GM21737 (cell line): ENCODE measurements around the gene ZNF800.
"Not testable (repeated sequence)": the region's sequence is repeated elsewhere in the genome, so short reads cannot be mapped to it uniquely, and the experiment has no call there.

ENCODE experiments used
- ATAC-seq: cut with Tn5 transposase; IDR thresholded peaks from one replicate; pipeline ENCODE4 v1.9.1; 2021; ENCODE audit warnings: mild to moderate bottlenecking, moderate library complexity; ENCODE audit not compliant: unreplicated experiment

Gene ZNF800, protein sequence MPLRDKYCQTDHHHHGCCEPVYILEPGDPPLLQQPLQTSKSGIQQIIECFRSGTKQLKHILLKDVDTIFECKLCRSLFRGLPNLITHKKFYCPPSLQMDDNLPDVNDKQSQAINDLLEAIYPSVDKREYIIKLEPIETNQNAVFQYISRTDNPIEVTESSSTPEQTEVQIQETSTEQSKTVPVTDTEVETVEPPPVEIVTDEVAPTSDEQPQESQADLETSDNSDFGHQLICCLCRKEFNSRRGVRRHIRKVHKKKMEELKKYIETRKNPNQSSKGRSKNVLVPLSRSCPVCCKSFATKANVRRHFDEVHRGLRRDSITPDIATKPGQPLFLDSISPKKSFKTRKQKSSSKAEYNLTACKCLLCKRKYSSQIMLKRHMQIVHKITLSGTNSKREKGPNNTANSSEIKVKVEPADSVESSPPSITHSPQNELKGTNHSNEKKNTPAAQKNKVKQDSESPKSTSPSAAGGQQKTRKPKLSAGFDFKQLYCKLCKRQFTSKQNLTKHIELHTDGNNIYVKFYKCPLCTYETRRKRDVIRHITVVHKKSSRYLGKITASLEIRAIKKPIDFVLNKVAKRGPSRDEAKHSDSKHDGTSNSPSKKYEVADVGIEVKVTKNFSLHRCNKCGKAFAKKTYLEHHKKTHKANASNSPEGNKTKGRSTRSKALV

DNA sequence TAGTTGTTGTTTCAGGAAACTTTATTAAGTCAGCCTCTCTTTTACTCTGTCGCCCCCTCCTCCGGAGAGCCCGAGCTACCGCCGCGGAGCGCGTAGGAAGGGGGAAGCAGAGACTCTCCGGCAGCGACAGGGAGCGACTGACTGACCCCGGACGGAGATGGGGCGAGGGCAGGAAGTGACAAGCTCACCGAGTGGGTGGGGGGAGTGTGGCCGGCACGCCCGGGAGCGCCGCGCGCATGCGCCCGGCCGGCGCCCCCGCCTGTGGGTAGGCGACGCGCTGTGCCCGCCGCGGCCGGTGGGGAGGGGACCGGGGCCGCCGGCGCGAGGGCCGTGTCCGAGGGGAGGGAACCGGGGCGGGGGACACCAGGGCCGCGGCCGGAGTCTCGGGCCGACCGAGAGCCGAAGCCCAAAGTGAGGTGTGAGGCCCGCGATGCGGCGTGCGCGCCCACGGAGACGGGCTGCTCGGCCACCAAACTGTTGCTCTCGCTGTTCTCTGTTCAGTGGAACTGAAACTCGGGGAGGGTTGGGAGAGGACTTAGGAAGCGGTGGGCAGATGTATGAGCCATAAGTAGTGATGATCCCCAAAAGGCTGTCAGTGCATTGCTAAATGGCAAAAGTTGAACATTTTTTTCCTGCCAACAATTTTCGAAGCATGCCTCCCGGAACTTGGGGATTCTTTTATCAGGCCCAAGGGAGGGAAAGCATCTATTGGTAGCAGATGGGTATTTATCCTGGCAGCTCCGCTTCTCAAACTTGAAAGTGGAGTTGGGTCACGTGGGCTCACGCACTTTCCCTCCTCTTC is at the start of gene ZNF800:
TSS of gene ZNF800 (minus strand) at position 143 of the 802 bp plus-strand sequence. CDS start 1,151 bp downstream, outside the sequence.
- ATAC-seq: peak; percentile 83

DNA sequence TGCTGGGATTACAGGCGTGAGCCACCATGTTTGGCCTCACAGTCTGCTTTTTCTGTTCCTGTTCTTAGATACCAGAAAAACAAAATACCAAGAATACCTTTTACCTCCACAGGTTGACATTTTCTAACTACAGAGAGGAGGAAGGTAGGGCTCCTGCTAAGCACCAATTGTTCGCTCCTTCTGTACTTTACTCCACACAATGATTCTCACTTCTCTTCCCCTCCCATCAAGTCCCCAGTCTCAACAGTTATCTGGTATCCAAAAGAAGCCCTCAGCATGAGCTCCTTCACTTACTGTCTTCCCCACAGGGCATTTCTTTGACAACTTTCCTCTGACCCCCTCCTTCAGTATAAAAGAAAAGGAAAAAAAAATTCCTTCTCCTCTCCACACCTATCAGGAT is 47.7 kb upstream of the ZNF800 start:
- no peak for ATAC-seq

DNA sequence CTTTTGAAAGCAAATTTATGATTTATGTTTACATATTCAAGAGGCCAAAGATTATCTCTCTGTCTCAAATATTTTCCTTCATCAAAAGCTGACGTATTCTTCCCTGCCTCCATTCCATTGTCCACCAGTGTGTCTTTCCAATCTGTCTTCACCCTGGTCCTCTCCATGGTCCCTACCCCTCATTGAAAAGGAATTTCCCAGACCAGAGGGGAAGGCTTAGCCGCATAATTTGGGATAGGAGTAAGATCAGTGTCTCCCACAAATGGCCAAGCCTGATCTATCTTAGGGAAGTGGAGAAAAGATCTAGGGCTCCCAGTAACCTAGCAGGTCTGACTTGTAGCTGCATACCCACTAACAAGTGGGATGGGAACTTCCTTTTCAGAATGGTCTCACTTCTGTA is 46.3 kb upstream of the ZNF800 start:
- no peak for ATAC-seq

DNA sequence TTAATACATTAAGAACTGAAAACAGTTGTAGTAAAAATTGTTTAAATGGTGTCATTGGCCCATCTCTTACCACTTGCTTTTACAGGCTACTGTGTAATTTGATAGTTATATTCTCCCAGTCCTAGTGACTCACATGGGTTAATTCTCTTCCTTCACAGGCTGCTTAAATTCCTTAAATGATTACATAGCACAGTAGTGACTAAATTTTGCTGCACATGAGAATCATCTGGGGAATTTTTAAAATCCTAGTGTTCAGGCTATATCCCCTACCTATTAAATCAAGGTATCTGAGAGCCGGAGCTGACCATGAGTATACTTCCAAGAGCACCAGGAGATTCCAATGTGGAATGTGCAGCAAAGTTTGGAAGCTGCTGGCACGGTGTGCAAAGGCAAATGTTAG is 45.3 kb upstream of the ZNF800 start:
- no peak for ATAC-seq

DNA sequence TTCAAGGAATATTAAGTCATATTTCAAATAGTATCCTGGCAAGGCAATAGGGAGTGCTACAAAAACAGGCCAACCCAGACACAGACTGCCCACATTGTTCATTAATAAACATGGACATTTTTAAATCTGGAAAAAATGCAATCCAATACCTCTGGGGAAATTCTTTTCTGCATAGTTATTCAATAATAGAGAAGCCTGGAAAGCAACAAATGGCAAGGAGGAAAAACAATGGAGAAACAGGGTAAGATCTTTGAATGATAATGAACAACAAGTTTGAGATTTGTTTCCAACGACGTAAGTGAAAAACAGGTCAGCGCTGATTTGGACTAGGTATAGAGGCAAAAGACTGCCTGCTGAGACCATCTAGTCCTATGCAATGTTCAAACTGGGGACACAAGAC is 44.7 kb upstream of the ZNF800 start:
- no peak for ATAC-seq

DNA sequence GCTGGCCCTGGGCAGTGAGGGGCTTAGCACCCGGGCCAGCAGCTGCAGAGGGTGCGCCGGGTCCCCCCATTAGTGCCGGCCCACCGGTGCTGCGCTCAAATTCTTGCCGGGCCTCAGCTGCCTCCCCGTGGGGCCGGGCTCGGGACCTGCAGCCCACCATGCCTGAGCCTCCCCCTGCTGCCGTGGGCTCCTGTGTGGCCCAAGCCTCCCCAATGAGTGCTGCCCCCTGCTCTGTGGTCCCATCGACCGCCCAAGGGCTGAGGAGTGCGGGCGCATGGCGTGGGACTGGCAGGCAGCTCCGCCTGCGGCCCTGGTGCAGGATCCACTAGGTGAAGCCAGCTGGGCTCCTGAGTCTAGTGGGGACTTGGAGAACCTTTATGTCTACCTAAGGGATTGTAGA is 36.8 kb upstream of the ZNF800 start:
- ATAC-seq: not testable (repeated sequence)

DNA sequence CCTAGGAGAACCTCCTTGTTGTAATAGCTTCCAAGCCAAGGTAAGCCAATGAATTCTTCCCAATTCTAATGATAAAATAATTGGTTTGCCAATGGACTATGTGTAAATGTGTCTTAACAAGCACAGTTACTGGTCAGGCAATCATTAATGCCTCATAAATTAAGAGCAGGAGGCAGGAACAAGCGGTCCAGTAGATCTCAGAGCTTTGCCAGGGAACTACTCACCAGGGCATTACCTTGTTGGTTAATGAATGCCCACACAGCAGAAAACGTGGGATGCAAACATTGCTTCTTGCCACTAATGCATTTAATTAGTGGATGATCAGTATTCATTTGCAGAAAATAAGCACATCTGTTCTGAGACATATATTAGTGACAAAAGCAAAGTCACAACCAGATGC is 26.7 kb upstream of the ZNF800 start:
- no peak for ATAC-seq

DNA sequence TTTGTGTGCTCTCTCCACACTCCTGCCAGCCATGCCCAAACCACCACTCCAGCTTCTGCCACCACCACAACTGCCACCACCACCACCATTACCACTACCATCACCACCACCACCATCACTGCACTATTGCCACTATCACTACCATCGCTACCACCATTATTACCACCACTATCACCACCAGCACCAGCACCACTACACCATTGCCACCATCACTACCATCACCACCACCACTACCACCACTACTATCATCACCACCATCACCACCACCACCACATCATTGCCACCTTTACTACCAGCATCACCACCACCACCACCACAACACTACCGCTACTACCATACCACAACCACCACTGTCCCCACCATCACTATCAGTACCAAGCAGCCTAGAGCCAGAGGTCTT is 26.0 kb upstream of the ZNF800 start:
- ATAC-seq: no peak

DNA sequence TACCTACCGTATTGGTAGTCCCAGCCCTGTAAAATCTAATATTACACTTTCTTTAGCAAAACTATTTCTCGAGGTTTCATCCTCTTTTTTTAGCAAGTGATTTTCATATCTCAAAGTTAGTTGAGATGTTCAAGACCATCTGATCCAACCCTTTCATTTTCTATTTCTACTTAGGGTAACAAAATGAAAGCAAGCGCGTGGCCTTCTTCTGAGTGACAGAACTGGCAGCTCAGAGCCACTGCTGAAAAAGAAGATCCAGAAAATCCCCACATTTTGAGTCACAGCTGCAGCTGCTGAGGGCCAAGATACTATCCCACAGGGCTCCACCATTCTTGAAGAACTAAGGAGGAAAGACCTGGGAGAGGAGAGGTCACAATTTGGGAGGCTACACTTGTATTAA is 24.8 kb upstream of the ZNF800 start:
- ATAC-seq: peak; percentile 76

DNA sequence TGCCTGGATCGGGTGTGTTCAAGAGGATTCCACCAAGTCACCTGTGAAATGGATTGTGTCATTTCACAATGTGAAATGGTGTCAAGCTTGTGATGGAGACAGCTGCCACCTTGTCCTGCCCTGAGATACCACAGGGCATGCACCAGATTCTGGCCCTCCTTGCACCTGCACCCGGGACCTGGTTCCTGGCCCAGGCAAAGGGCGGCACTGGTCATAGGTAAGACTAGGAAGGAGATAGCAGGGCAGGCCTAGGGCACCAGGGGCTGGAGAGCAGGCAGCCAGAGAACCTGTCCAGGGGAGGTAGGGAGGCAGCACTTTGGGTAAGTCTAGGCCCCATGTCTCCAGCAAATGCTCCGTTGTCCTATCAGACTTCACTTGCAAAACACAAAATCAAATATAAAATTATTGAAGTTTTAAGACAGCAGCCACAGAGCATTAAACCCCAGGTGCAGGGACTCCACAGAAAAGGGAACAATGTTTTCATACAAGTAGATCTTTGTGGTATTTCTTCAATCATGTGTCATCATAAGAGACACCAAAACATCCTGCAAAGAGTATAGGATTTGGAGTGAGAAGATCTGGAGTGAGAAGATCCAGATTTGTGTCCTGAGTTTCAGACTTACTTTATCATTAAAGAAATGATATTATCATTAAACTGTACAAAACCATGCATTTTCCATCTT is 22.7 kb upstream of the ZNF800 start:
- no peak for ATAC-seq

DNA sequence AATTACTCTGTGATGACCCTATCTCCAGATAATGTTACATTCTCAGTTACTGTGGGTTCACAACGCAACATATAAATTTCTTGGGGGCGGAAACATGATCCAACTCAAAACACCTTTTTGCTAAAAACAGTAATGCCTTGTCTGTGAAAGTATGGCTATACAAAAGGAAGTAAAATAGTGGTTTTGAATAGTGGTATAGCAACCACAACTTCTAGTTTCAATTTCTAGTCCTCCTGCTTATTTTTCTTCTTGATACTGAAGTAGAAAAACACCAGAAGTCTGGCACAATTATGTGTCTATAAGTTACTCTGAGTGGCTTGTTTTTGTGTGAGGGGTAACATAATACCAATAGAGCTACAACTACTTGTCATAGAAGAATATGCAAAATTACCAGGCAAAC is 21.5 kb upstream of the ZNF800 start:
- peak; percentile 40 for ATAC-seq

DNA sequence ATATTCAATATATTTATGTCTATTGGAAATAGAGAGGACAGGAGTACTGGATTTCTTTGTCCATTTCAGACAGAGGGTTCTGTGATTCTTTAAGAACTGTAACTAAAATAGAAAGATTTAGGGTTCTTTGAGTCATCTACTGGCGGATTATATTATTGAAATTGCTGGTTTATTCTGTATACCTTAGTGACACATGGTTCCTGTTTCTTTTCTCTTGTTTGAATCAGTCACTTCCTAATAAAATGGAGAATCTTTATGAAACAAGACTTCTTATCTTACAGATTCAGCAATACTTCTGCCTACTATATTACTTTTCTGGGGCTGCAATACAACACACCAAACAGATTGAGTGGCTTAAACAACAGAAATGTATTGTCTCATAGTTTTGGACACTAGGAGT is 20.8 kb upstream of the ZNF800 start:
- no peak for ATAC-seq

DNA sequence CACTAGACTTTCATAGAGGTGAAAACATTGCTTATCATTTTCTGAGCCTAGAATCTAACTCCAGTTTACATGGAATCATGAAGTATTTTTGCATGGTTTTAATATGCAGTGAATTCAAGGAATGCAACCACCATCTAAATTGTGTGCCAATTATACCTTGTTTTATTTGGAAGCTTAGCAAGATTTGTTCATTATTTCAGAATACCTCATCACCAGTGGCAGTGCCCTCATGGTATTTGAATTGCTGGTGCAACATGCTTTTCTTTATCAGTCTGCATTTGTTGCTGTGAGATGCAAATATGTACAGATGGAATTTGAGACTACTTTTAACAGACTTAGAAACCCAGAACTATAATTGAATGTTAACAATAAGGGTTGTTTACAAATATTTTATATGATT is 18.7 kb upstream of the ZNF800 start:
- ATAC-seq: no peak

DNA sequence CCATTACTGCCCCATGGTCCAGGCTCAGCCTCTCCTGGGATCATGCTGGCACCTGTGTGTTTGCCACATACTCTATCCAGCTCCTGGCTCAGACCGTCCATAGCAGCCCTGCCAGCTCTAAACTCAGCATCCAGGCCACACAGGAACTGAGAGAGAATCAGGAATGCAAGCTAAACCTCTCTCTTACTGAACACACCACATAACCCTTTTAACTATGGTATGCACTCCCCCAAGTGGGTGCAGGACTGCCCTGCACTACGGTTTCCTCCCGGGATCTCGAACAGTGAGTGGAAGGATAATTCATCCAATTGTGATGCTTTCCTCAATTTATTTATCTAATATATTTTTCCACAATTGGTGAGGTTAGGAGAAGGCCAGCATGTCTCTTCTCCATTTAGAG is 17.1 kb upstream of the ZNF800 start:
- no peak for ATAC-seq

DNA sequence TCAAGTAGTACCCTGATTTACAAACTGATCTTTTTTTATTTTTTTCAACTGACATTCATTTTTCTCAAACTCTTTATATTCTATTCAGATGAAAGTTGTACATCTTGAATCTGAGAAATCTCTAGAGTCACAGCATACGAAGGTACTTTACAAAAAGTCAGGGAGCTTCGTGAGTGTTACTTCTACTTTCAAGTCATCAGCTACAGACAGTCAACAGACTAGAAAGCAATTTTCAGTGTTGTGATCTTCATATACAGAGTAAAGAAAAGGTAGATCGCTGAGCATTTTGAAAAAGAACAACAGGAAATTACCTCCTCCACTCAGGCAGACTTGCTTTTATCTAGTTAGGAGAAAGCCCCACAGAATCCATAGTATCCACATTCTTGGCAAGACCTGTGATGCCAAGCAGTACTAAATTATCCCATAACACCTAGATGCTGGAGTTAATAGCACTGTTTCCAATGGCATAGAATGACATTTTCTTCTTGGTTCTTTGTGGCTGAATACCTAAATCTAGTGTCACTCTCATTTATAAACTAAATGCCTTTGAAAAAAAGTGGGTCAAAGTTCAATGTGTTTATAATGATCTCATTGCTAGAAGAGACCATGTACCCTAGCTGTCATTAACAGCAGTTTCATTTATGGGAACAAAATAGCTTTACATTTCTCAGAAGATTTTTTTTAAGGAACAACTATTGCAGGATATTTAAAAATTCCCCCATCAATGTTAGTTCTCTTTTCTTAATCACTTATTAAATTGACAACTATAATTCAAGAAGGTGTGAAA is 12.0 kb upstream of the ZNF800 start:
- ATAC-seq: peak; percentile 75

DNA sequence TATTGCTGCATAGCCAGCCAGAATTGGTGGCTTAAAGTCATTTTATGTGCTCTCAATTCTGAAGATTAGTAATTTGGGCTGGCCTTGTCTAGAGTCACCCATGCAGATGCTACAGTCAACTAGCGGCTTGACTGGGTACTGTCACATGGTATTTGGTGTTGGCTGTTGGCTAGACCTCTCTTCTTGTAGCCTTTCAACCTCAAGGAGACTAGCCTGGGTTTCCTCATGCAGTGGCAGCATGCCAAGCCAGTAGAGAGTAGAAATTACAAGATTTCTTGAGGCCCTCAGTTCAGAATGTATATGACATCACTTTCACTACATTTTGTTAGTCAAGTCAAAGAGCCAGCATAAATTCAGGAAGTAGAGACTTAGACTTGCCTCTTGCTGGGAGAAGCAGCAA is 3.7 kb upstream of the ZNF800 start:
- peak; percentile 14 for ATAC-seq

DNA sequence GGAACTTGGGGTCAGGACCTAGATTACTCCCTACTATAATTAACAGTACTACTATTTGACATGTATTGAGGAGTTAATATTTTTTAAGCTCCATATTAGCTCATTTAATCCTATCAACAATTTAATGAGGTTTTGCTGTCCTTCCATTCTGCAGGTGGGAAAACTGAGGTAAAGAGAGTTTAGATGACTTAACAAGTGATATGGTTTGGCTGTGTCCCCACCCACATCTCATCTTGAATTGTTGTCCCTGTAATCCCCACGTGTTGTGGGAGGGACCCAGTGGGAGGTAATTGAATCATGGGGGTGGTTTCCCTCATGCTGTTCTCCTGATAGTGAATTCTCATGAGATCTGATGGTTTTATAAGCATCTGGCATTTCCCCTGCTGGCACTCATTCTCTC is 2.6 kb upstream of the ZNF800 start:
- not testable (repeated sequence) for ATAC-seq

DNA sequence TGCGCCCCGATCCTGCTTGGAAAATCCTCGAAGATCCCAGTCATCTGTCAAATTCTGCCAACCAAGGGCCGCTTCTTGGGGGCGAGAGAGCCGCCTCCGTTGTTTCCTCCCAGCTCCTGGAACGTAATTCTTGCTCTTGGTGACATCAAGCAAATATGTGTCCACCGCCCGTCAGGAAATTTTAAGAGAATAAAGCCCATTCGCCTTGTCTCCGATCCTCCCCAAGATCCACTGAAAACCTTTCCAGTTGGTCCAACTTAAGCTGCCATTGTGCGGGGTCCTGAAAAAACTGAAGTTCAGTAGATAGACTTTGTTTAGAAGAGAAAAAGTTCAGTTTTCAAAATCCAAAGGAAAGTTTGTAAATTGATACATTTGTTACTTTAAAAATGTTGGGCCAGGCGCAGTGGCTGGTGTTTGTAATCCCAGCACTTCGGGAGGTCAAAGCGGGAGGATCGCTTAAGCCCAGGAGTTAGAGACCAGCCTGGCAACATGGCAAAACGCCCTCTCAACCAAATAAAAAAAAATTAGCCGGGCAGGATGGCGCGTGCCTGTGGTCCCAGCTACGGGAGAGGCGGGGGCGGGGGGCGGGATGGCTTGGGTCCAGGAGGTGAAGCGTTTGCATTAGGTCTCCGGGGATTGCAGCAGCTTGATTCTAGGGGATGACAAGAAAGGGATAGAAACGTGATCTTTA is 1.0 kb upstream of the ZNF800 start:
- ATAC-seq: no peak

DNA sequence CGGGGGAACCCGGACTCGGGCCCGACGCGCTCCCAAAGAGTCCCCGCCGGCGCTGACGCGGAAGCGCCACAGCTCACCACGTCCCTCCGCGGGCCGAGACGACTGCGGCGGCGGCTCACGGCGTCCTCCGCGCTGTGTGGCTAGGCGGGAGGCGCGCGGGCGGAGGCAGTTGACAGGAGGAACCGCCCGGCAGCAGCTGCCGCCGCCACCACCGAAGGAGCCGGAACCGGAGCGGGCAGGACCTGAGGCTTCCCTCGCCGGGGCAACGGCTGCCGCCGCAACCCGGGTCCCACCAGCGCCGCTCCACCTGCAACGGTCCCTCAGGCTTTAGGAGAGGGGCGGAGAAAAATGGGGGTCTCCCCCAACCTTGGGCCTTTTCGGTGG is 334 bp downstream of the ZNF800 start:
- ATAC-seq: peak; percentile 41
